NK-92 (cell line): ENCODE results near the gene LEF1.

ENCODE experiments used
- DNase-seq: peaks from one replicate; lab custom pipeline; 2025; ENCODE audit not compliant: unreplicated experiment; lab: John Stamatoyannopoulos, UW

Gene LEF1

GRCh38 chr4:108149588-108150380 is 18.9 kb downstream of the LEF1 start:
- DNase-seq = no peak

GRCh38 chr4:108148316-108148715 is 20.4 kb downstream of the LEF1 start:
- no peak for DNase-seq

DNA sequence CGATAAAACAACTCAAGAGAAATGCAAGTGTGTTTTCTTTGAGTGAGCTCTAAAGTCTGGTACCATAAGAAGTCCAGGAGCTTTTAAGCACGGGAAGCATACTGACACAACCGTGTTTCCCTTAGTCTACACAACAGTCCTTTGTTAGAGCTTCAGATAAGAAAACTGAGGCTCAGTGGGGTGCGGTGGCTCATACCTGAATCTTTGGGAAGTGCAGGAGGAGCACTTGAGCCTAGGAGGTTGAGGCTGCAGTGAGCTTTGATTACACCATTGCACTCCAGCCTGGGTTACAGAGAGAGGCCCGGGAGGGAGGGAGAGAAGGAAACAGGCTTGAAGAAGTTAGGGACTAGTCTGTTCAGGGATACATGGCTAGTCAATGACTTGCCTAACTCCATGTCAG is 21.9 kb downstream of the LEF1 start:
- DNase-seq = no peak

DNA sequence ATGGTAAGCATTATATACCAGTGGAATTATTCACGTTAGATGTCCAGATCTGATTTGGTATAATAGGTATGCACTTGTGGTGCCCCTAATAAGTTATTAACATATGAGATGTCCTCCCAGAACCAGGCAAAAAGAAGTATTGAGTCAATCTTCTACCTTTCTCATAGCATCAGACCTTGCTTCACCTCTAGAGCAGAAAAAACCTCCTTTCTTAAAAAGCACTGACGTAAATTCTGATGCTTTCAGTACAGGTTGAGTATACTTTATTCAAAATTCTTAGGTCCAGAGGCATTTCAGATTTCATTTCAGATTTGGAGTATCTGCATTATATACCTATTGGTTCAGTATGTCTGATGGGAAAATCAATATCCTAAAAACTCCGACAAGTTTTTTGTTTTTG is 22.4 kb downstream of the LEF1 start:
- DNase-seq = no peak

- DNase-seq = no peak
These were observed 24.3 kb downstream of the LEF1 start for GRCh38 chr4:108144451-108144850.

DNA sequence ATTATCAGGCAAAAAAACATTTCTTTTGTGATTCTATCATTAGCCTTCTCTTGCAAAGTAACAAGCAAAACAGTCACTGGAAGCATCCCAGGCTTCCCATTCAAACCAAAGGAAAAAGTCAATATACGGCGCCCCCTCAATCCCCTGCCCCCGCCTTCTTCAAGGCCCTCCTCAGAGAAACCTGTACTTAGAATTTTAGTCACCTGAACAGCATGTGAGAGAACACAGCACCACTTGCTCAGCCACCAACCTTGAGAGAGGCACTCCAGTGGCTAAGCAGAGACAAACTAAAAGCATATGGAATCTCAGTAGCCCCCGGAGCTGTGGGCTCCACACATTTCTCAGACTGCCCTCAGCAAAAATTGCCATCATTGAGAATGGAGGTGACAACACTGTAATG is 25.2 kb downstream of the LEF1 start:
- no peak for DNase-seq

GRCh38 chr4:108142870-108143269 is 25.9 kb downstream of the LEF1 start:
- DNase-seq = no peak

DNA sequence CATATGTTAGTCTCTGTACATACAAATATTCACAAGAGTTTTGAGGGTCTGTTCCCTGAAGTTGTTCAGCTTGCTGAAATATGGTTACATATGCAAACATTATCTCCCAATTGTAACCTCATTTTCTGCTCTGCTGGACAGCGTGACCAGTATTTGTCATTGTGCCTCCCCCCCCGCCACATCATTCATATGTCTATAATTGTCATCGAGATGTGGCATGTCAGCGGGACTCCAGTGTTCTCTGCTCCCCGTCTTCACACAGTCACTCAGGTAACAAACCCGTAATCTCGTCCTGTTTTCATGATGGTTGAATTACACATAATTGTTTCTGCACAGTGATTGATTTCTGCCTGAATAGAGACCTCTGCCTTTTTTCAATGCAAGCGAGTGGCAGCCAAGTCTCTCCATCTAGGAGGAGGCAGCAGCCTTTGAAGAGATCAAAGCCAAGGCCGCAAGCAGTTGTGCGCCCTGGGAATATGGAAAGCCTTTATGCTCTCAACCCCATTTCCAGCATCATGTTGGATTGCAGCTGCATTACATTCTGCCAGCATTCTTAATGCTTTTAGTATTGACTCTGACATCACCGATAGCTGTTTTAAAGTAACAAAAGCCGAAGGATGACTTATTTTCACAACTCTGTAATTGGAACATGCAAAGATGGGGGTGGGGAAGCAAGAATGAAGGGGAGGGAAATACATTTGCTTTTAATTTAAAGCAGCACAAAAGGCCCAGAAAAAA is 27.4 kb downstream of the LEF1 start:
- DNase-seq = no peak

DNA sequence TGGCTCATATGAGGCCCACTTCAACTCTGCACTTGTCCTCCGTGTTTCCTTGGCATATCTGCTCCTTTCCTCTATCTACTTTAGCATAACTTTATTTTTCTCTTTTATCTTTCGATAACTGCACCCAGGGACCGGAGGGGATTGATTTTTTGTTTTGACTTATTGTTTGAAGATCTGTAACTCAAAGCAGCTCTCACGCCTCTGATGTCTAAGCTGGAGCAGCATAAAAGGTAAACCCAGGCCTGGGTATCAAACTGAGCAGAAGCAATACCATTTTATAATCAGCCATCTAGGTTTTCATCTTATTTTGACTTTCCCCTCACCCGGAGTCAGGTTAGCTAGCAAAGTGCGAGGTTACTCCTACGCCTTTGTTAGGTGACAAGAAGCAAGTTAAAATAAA is 28.4 kb downstream of the LEF1 start:
- no peak for DNase-seq

- DNase-seq = no peak
These were observed 29.6 kb downstream of the LEF1 start for GRCh38 chr4:108139089-108139488.

- DNase-seq = no peak
These were observed 33.1 kb downstream of the LEF1 start for GRCh38 chr4:108135549-108136209.

DNA sequence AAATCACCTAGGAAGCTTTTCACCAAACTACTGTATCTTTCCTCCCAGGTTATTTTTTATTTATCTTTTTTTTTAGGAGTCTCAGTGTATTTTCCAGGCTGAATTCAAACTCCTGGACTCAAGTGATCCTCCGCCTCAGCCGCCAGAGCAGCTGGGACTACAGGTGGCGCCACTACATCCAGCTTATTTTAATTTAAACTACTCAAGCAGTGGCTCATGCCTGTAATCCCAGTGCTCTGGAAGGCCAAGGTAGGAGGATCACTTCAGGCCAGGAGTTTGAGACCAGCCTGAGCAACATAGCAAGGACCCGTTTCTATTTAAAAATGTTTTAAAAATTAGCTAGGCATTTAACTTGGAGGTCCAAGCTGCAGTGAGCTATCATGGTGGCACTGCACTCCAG is 37.8 kb downstream of the LEF1 start:
- DNase-seq = no peak

DNA sequence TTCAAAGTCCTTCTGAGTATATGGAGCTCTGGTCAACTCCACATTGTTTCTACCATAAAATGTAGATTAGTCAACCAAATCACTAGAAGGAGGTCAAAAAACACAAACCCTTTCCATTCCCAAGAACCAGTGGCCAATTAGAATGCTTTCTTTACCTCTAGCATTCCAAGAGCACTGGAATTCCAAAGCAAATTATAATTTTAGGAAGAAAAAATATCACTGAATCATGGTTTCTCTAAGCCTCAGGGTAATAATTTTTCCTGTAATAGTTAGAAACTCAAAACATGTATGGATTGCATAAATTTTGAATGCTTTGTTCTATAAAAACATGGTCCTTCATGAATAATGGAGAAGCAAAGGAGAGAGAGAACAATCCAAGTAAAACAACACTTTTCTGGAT is 39.5 kb downstream of the LEF1 start:
- DNase-seq = no peak

- no peak for DNase-seq
These were observed 41.9 kb downstream of the LEF1 start for GRCh38 chr4:108126806-108127205.

DNA sequence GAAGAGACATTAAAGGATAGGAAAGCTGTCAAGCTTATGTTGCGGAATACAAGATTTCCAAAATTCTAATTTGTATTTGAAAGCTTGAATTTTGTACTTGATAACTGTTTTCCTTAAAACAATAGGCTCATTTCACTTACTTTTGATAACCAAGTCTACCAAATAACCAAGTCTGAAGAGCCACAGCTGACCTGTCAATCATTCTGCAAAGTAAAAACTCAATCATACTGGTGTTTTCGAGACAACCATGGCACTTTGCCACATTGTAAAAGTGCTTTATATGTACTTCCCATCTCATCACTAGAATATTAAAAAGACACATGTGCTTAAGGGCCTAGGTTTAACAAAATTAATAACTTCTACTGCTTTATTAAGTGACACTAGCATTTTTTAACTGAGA is 47.9 kb downstream of the LEF1 start:
- no peak for DNase-seq

GRCh38 chr4:108119199-108119800 is 49.4 kb downstream of the LEF1 start:
- DNase-seq = no peak

DNA sequence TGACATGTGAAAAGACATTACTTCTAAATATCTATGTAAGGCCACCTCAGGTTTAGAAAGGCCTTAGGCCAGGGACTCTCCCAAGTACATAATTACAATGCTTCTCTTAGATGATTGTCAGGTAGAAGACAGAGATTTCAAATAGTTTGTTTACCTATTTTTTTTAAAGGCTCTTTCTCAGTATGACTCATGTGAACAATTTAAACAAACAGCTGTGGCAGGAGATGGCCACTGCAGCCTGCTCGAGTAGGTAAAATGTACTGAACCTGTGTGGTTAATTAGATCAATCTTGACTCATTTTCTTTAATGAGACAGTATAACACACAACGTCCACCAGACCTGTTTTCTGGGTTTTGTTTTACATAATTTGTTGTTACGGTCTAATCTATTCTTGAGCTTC is 50.2 kb downstream of the LEF1 start:
- DNase-seq = no peak

DNA sequence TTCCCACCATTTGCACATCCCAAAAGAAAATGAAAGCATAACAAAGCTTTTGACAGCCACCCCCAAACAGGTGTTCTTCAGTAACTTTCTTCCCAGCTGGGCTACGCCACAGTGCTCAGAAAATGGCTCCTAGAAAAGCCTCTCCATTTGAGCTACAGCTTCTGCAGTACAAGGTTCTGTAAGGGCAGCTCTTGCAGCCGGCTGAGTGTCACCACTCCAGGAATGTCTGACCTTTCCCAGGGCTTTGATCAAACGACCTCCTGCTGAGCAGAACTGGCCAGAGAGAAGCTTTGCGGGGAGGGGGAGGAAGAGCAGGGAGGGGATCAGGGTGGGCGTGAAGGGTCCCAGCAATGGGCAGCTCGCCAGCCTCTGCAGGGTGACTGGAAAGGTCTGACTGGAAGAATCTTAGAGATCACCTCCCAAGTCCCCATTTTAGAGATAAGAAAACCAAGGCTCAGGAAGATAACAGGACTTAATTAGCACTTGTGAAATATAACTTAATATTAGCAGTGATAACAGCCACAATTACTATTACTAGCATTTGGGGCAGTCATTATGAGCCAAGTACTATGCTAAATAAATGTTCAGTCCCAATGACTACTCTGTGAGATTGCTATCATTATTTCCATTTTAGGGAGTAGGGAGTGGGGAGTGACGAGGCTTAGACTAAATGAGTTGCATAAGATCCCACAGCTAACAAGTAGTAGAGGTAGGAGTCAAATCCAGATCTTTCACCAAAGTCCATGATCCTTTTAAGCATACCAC is 51.1 kb downstream of the LEF1 start:
- DNase-seq = no peak

- DNase-seq = no peak
These were observed 52.1 kb downstream of the LEF1 start for GRCh38 chr4:108116423-108117168.

- no peak for DNase-seq
These were observed 53.6 kb downstream of the LEF1 start for GRCh38 chr4:108115168-108115526.
